Measurements from ENCODE around the gene WDR37. TPM values are rescaled to one million over a fixed set of nuclear protein-coding genes. Genes with fewer than 3 reads are reported as not detected.

The WDR37 gene
- total RNA-seq, 1 experiment from 2014 or later: 10.4 TPM

DNA sequence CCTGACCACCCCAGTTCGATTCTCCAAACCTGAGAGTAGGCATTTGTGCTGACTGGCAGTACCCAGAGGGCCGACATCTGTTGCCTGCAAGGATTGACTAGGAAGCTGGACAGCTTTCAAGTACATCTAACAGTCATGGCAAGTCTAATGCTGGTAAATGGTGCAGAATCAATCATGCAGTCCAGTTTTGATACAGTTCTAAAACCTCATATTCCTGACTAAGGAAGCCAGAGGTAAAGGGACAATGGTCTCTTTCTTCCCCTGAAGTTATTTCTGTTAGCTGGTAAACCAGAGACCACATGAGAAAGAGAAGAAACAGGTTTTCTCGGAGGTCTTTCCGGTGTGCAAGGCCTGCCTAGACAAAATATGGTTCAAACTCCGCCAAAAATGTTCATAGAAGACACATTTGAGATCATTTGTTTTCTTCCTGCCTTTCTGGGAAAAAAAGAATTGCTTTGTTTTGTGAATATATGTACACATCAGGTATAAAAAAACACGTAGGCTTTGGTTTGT, 97.1 kb downstream of the WDR37 start (continued):
- TF ChIP-seq, protein P1, sequence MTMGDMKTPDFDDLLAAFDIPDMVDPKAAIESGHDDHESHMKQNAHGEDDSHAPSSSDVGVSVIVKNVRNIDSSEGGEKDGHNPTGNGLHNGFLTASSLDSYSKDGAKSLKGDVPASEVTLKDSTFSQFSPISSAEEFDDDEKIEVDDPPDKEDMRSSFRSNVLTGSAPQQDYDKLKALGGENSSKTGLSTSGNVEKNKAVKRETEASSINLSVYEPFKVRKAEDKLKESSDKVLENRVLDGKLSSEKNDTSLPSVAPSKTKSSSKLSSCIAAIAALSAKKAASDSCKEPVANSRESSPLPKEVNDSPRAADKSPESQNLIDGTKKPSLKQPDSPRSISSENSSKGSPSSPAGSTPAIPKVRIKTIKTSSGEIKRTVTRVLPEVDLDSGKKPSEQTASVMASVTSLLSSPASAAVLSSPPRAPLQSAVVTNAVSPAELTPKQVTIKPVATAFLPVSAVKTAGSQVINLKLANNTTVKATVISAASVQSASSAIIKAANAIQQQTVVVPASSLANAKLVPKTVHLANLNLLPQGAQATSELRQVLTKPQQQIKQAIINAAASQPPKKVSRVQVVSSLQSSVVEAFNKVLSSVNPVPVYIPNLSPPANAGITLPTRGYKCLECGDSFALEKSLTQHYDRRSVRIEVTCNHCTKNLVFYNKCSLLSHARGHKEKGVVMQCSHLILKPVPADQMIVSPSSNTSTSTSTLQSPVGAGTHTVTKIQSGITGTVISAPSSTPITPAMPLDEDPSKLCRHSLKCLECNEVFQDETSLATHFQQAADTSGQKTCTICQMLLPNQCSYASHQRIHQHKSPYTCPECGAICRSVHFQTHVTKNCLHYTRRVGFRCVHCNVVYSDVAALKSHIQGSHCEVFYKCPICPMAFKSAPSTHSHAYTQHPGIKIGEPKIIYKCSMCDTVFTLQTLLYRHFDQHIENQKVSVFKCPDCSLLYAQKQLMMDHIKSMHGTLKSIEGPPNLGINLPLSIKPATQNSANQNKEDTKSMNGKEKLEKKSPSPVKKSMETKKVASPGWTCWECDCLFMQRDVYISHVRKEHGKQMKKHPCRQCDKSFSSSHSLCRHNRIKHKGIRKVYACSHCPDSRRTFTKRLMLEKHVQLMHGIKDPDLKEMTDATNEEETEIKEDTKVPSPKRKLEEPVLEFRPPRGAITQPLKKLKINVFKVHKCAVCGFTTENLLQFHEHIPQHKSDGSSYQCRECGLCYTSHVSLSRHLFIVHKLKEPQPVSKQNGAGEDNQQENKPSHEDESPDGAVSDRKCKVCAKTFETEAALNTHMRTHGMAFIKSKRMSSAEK (CRISPR knock-in tag; IDR thresholded peaks at IDR 0.05; ENCODE audit: borderline replicate concordance): no peak
- TF ChIP-seq TP53 (CRISPR knock-in tag; IDR thresholded peaks at IDR 0.05): no peak
- TF ChIP-seq, protein P2, sequence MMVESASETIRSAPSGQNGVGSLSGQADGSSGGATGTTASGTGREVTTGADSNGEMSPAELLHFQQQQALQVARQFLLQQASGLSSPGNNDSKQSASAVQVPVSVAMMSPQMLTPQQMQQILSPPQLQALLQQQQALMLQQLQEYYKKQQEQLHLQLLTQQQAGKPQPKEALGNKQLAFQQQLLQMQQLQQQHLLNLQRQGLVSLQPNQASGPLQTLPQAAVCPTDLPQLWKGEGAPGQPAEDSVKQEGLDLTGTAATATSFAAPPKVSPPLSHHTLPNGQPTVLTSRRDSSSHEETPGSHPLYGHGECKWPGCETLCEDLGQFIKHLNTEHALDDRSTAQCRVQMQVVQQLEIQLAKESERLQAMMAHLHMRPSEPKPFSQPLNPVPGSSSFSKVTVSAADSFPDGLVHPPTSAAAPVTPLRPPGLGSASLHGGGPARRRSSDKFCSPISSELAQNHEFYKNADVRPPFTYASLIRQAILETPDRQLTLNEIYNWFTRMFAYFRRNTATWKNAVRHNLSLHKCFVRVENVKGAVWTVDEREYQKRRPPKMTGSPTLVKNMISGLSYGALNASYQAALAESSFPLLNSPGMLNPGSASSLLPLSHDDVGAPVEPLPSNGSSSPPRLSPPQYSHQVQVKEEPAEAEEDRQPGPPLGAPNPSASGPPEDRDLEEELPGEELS (CRISPR knock-in tag; IDR thresholded peaks at IDR 0.05): no peak

- peaks cover 7% of the 10 kb centered on the region for H3K27me3 Mint-ChIP-seq (ENCODE audit: low read depth)
- no peaks in the 10 kb centered on the region for H3K9me3 Mint-ChIP-seq
- no peaks in the 10 kb centered on the region for H3K36me3 Mint-ChIP-seq
- POLR2A ChIA-PET: no interaction called here
- H3K4me1 Mint-ChIP-seq: peaks cover 4% of the 10 kb centered on the region; the same call in 1 of the 2 replicates
- ATAC-seq (no peak; the same call in 1 of the 2 replicates), DNase-seq (ENCODE audit: low spot score) (no peak)
- no peak overlapping the region for H3K27ac Mint-ChIP-seq
- CTCF ChIA-PET: interaction anchor here (0.8 to 1.6 kb wide), 3 partner anchors 43 to 215 kb away, joined by 3 to 6 read pairs (median 5); no protein-coding TSS in a partner anchor
- no peak overlapping the region for H3K4me3 Mint-ChIP-seq
- TF ChIP-seq ATF2 (CRISPR knock-in tag; IDR thresholded peaks at IDR 0.05; ENCODE audit: borderline replicate concordance, low read depth) (no peak), FOXP1 (CRISPR knock-in tag; IDR thresholded peaks at IDR 0.05; ENCODE audit: borderline replicate concordance) (no peak), CBFB (CRISPR knock-in tag; IDR thresholded peaks at IDR 0.05; ENCODE audit: low read depth) (no peak), JAZF1 (CRISPR knock-in tag; IDR thresholded peaks at IDR 0.05) (no peak), ZNF416 (CRISPR knock-in tag; IDR thresholded peaks at IDR 0.05) (no peak), NR2C2 (CRISPR knock-in tag; IDR thresholded peaks at IDR 0.05) (no peak), RELA (CRISPR knock-in tag; IDR thresholded peaks at IDR 0.05; ENCODE audit: borderline replicate concordance) (no peak), PRRX2 (CRISPR knock-in tag; IDR thresholded peaks at IDR 0.05) (no peak), TCF7 (CRISPR knock-in tag; IDR thresholded peaks at IDR 0.05; ENCODE audit: low read depth) (no peak), AR (CRISPR knock-in tag; IDR thresholded peaks at IDR 0.05) (no peak), MAX (CRISPR knock-in tag; IDR thresholded peaks at IDR 0.05) (no peak)
- TF ChIP-seq, protein P3, sequence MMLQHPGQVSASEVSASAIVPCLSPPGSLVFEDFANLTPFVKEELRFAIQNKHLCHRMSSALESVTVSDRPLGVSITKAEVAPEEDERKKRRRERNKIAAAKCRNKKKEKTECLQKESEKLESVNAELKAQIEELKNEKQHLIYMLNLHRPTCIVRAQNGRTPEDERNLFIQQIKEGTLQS (CRISPR knock-in tag; conservative IDR thresholded peaks at IDR 0.05): no peak
- TF ChIP-seq, protein P4, sequence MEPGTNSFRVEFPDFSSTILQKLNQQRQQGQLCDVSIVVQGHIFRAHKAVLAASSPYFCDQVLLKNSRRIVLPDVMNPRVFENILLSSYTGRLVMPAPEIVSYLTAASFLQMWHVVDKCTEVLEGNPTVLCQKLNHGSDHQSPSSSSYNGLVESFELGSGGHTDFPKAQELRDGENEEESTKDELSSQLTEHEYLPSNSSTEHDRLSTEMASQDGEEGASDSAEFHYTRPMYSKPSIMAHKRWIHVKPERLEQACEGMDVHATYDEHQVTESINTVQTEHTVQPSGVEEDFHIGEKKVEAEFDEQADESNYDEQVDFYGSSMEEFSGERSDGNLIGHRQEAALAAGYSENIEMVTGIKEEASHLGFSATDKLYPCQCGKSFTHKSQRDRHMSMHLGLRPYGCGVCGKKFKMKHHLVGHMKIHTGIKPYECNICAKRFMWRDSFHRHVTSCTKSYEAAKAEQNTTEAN (CRISPR knock-in tag; IDR thresholded peaks at IDR 0.05): no peak
These were observed 97.7 kb downstream of the WDR37 start for GRCh38 chr10:1153805-1154351.

All from WTC11 (cell line).